Activated CD4-positive, CD25-positive, alpha-beta regulatory T cell treated with anti-CD3 and anti-CD28 coated beads, Interleukin-2, amount 50 U/mL, for 16 hours (primary cell): ENCODE data around the gene TAOK1.

Source experiments
- DNase-seq: peaks from one replicate; pipeline ENCODE4 v3.0.0-alpha.2; 2020; ENCODE audit warnings: low read depth, low spot score

Gene TAOK1

DNA sequence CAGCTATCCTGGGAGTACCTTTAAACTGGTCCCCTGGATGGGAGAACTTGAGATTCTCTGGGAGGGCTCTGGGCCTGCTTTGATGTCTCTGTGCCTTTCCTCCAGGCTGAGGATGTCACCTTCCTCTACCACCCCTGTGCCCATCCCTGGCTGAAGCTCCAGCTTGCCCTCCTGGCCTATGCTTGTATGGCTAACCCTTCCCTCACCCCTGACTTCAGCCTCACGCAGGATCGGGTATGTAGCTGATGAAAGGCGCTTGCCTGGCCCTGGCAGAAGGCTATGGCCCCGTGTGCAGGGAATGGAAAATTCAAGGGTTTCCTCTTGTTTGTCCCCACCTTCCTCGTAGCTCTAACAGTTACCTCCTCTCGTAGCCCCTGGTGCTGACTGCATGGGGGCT lies 181.3 kb downstream of the TAOK1 start:
- DNase-seq: no peak

DNA sequence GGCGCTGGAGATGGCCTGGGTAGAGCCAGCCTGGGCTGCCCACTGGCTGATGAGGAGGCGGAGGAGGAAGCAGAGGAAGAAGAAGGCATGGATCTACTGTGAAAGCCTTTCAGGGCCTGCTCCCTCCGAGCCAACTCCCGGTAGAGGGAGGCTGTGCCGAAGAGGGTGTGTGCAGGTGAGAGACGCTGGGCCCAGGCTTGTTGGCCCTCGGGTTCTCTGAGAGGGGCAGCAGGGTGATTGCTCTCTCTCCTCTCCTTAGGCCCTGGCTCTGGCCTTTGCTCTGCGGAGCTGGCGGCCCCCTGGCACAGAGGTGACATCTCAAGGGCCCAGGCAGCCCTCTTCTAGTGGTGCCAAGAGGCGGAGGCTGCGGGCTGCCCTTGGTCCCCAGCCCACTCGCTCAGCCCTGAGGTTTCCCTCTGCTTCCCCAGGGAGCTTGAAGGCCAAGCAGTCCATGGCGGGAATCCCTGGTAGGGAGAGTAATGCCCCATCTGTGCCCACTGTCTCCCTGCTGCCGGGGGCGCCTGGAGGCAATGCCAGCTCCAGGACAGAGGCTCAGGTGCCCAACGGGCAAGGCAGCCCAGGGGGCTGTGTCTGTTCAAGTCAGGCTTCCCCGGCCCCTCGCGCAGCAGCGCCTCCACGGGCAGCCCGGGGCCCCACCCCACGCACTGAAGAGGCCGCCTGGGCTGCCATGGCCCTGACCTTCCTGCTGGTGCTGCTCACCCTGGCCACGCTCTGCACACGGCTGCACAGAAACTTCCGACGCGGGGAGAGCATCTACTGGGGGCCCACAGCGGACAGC lies 181.9 kb downstream of the TAOK1 start:
- DNase-seq: no peak

DNA sequence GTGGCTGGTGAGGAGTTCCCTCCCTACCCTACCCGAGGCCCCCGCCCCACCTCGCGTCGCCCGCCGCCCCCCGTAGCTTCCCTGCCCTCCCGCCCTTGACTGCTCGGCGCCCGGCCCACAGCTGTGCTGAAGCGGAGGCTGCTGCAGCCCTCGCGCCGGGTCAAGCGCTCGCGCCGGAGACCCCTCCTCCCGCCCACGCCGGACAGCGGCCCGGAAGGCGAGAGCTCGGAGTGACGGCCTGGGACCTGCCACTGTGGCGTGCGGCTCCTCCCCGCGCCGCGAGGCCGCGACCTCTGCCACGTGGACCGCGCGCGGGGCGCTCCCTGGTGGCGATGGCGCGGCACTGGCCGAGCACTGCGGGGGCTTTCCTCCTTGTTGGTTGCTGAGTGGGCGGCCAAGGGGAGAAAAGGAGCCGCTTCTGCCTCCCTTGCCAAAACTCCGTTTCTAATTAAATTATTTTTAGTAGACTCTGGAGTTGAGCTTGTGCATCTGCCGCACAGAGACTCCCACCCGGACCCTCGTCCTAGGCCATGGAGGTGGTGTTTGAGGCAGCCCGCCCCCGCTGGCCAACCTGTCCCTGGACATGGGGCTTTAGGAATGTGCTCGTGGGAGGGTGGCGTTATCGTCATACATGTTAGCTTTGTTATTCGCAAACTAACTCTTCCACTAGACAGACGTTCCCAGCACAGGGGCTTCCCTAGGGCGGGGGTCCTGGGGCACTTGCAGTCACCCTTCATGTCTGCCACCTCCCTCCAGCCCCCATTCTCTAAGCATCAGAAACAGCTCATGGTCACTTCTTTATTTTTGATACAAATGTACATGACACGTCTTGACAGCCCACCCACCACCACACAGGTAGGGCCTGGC lies 182.8 kb downstream of the TAOK1 start:
- DNase-seq: no peak

DNA sequence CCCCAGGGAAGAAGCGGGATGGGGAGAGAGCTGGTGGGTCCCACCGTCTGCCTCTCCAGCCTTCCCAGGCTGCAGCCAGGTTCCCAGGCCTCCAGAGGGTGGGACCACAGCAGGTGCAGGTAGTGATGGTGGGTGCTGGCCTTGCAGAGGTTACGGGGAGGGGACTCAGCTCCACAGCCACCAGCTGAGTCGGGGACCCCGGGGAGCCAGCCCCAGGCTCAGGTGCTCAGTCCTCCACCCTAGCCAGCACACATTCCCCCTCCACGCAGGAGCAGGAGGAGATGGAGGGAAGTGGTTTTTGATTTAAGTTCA lies 183.4 kb downstream of the TAOK1 start:
- no peak for DNase-seq

DNA sequence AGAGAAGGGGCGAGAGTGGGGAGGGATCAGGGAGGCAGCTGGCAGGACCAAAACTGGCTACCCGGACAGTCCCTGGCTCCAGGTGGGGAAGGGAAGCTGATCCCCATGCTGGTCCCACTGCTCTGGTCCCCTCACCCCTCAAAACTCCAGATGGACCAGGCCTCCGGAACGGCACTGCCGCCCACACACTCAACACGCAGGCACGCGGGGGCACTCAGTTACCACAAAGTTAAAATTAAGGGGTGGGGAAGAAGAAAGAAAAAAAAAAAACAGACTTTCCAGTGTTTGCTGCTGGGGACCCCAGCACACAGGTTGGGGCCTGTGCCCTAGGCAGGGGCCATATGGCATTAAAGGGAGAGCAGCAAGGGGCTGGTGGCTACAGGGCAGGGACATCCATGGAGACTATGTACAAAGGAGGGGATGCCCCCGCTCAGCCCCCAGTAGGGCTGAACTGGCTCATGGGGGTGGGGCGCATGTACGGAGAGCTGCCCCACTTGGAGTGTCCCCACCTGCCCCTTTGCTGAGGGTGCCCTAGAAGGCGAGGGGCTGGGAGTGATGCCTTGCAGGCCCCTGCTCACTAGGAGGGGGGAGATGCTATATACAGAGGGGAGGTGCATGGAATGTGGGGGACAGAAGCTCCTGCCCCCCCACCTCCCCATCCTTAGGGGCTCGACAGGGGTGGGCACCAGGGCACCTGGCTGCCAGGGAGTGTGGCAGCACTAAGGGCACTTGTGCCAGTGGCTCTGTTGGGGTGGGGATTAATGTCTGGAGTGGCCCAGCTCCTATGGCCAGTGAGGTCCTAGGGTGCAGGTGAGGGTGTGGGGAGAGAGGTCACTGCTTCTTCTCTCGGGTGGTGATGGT lies 183.9 kb downstream of the TAOK1 start:
- DNase-seq: no peak

DNA sequence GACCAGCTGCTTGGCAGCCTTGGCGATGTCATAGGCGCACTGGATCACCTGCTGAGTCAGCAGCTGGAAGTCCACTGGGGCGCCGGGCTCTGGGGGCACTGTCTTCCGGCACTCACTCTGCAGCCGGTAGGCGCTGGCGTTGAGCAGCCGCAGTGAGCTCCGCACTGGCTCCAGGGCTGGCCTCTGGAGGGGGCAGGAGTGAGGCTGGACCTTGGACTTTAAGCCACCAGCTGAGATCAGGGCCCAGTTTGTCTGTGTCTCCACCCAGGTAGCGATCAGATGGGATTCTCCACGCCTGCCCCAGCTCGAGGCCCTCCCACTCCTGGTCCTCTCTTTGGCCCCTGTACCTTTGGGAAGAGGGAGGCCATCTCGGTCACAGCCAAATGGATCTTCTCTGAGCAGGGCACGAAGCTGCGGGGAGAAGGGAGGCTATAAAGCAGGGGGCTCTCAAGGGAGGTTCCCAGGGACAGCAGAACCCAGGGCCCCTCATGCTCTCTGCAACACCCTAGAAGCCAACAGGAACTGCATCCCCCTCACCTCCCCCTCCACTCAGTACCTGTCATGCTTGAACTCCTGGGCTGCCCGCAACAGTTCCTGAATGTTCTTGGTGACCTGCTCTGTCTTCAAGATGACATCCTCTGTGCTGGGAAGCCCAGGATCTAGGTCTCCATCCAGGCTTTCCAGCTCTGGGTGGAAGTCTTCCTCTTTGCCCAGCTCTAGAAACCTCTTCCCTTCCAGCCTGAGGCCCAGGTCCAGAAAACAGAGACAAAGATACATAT lies 184.8 kb downstream of the TAOK1 start:
- no peak for DNase-seq

GRCh38 chr17:29575511-29576213 lies 185.5 kb downstream of the TAOK1 start:
- DNase-seq: no peak

DNA sequence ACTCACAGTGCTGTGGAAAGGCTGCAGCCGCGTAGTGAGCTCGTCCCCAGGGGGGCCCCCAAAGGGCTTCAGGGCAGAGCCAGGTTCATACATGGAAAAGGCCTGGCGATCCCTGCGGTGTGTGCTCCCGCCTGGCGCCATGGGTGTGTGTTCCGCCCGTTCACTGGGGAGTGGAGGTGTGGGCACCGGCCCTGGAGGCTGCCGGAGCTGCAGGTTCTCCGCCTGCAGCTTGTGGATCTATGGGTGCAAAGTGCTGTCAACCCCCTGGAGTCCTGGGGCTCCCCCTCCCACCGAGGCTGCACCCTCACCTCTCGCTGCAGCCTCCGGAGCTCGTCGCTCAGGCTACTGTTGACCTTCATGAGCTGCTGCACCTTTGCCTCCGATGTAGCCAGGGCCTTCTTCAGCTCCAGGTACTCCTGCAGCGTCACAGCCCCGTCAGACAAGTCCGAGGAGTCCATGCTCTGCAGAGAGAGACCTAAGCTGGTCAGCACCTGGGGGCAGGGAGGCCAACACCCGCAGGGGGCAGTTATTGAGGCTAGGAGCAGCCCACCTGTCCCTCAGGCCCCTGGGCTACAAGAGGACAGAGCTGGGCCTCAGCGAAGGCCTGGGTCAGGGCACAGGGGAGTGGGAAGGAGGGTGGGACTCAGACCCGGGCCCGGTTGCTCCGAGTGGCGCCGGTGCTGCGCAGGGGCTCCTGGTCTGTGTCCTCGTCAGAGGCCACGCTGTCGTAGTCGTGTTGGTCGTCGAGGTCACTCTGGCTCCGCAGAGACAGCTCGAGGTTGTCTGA lies 186.2 kb downstream of the TAOK1 start:
- DNase-seq: no peak

GRCh38 chr17:29577001-29577370 lies 186.8 kb downstream of the TAOK1 start:
- no peak for DNase-seq

DNA sequence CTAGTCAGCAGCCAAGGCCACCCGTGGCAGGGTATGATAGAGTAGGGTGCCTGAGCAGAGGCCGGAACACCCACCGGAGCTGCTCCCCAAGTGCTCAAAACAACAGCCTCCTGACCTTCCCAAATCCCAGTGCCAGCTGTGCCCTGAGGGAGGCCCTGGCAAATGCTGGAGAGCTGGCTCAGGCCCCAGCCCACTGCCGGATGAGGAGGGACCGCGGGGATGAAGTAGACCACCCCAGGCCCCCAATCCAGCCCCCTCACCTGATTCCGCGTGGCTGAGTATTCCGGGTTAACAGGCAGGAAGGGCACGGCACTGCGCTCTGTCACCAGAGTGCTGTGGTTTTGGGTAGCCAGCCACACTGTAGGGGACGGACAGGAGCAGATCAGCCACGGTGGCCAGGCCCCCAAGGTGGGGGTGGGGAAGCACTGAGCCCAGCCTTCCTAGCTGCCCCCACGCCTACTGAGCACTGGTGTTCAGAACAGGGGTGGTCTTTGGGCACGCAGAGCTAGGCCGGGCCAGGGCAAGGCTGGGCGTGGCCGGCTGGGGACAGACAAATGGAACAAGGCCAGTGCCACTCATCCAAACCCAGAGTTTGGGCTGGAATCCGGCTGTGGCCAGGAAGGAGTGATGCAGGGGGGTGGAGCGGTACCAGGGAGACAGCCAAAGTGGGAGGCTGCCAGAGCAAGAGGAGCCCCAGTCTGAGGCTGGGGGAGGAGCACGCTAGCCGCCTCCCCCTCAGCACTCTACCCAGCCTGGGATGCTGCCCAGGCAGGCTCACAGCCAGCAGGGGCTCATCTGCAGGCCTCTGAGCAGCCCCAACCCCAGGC lies 187.4 kb downstream of the TAOK1 start:
- DNase-seq: no peak

- no peak for DNase-seq
Measured at GRCh38 chr17:29578626-29579485, 188.7 kb downstream of the TAOK1 start.

GRCh38 chr17:29579866-29580771 lies 190.0 kb downstream of the TAOK1 start:
- peak; percentile 78 for DNase-seq

DNA sequence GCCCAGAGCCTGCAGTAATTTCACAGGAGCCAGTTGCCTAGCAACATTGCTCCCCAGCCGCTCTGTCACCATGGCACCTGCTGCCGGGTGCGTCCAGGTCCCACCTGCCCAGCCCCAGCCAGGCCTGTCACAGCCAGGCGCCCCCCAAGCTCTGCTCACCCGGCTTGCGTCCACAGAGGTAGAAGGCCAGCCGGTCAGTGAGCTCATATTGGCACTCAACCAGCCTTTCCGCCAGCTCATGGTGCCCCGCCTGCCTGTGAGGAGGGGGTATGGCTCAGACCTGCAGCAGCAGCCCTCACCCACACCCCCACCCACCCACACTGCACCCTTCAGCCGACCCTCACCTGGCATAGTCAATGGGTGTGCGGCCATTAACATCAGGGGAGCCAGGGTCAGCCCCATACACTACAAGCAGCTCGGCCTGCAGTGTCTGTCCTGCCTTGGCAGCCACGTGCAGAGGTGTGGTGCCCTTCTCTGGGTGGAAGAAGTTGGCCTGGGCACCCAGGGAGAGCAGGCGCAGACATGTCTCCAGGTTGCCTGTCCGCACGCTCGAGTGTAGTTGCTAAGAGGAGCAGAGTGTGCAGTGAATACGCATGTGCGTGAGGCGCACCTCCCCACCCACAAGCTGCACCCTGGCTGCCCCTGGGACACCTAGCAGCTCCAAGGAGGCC lies 191.6 kb downstream of the TAOK1 start:
- DNase-seq: no peak

DNA sequence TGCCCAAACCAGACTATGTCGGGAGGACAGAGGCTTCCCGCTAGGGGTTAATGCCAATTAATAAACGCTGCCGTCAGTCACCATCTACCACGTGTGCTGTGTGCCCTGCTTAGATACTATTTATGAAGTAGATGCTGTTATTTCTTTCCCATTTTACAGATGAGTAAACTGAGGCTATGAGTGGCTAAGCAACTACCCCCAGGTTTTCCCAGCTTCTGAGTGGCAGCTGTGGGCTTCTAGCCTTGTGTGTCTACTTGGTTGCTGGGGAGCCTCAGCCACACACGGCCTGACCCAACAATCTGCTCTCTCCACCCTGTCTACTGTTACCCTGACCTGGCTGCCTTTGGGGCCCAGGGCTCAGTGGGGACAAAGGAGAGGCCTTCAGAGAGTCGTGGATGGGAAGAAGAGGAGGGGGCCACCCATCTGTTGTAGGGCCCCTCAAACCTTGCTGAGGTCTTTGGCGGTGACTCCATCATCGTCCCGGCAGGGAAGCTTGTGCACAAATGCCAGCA lies 192.1 kb downstream of the TAOK1 start:
- no peak for DNase-seq

GRCh38 chr17:29582772-29583171 lies 192.6 kb downstream of the TAOK1 start:
- no peak for DNase-seq
